H9 (cell line): ENCODE results near the gene KDM2A. TPM values are rescaled to one million over a fixed set of nuclear protein-coding genes. Genes with fewer than 3 reads are reported as not detected.

Experiments used
- DNase-seq: peaks from one replicate; pipeline ENCODE4 v3.0.0-alpha.2; 2017
- H2AFZ ChIP-seq: one replicate; pipeline ENCODE4 v1.6.1; 2013; ENCODE audit warnings: mild to moderate bottlenecking, low read length, control low read depth, moderate library complexity
- H2AK5ac ChIP-seq: 2 replicates; pipeline ENCODE4 v1.6.1; 2013; ENCODE audit warnings: low read length, control low read depth, mixed read lengths; ENCODE audit not compliant: insufficient read length
- H2BK120ac ChIP-seq: one replicate; pipeline ENCODE4 v1.6.1; 2013; ENCODE audit warnings: low read depth, mild to moderate bottlenecking, low read length, control low read depth, inconsistent platforms; ENCODE audit not compliant: poor library complexity, severe bottlenecking
- H2BK12ac ChIP-seq: 2 replicates; pipeline ENCODE4 v1.6.1; 2013; ENCODE audit warnings: low read length, control low read depth, mixed read lengths, low read depth; ENCODE audit not compliant: insufficient read length
- H2BK15ac ChIP-seq: 2 replicates; pipeline ENCODE4 v1.6.1; 2013; ENCODE audit warnings: low read depth, low read length, control low read depth
- H2BK20ac ChIP-seq: one replicate; pipeline ENCODE4 v1.6.1; 2013; ENCODE audit warnings: low read depth, mild to moderate bottlenecking, low read length, control low read depth, inconsistent platforms; ENCODE audit not compliant: poor library complexity, severe bottlenecking
- H2BK5ac ChIP-seq: 2 replicates; pipeline ENCODE4 v1.6.1; 2013; ENCODE audit warnings: low read length, control low read depth, mixed read lengths; ENCODE audit not compliant: insufficient read length
- H3K14ac ChIP-seq: 2 replicates; pipeline ENCODE4 v1.6.1; 2013; ENCODE audit warnings: low read length, control low read depth; ENCODE audit not compliant: insufficient read depth
- H3K18ac ChIP-seq: 2 replicates; pipeline ENCODE4 v1.6.1; 2013; ENCODE audit warnings: low read depth, mild to moderate bottlenecking, mixed read lengths, low read length, control low read depth; ENCODE audit not compliant: insufficient read length
- H3K23ac ChIP-seq: 2 replicates; pipeline ENCODE4 v1.6.1; 2013; ENCODE audit warnings: low read length, control low read depth, mixed read lengths, low read depth; ENCODE audit not compliant: insufficient read length
- H3K23me2 ChIP-seq: 2 replicates; pipeline ENCODE4 v1.6.1; 2013; ENCODE audit warnings: low read depth, mild to moderate bottlenecking, mixed read lengths, low read length, control low read depth; ENCODE audit not compliant: insufficient read length, poor library complexity, severe bottlenecking
- H3K27ac ChIP-seq: 2 replicates; pipeline ENCODE4 v1.5.1; 2013; ENCODE audit warnings: low read length, control low read depth, mixed read lengths, low read depth; ENCODE audit not compliant: insufficient read length
- H3K27me3 ChIP-seq: 2 replicates; pipeline ENCODE4 v1.6.1; 2013; ENCODE audit warnings: low read length, control low read depth, inconsistent platforms; ENCODE audit not compliant: insufficient read depth
- H3K4ac ChIP-seq: 2 replicates; pipeline ENCODE4 v1.6.1; 2013; ENCODE audit warnings: low read depth, mild to moderate bottlenecking, control low read depth, inconsistent platforms, low read length, moderate library complexity
- H3K4me1 ChIP-seq: 2 replicates; pipeline ENCODE4 v1.6.1; 2013; ENCODE audit warnings: low read length, control low read depth, inconsistent platforms; ENCODE audit not compliant: insufficient read depth
- H3K4me2 ChIP-seq: 2 replicates; pipeline ENCODE4 v1.6.1; 2013; ENCODE audit warnings: low read length, control low read depth, mixed read lengths; ENCODE audit not compliant: insufficient read length, insufficient read depth
- H3K56ac ChIP-seq: 2 replicates; pipeline ENCODE4 v1.6.1; 2013; ENCODE audit warnings: low read depth, mild to moderate bottlenecking, mixed read lengths, low read length, control low read depth; ENCODE audit not compliant: insufficient read length
- H3K79me1 ChIP-seq: 2 replicates; pipeline ENCODE4 v1.6.1; 2013; ENCODE audit warnings: low read depth, mild to moderate bottlenecking, moderate library complexity, low read length, control low read depth, inconsistent platforms; ENCODE audit not compliant: insufficient read depth, poor library complexity, severe bottlenecking
- H3K79me2 ChIP-seq: 2 replicates; pipeline ENCODE4 v1.6.1; 2013; ENCODE audit warnings: low read length, control low read depth, inconsistent platforms; ENCODE audit not compliant: insufficient read depth
- H3K9ac ChIP-seq: 2 replicates; pipeline ENCODE4 v1.6.1; 2013; ENCODE audit warnings: low read length, control low read depth, mixed read lengths; ENCODE audit not compliant: insufficient read length; ENCODE audit errors: extremely low read depth
- H3K9me3 ChIP-seq: one replicate; pipeline ENCODE4 v1.6.1; 2013; ENCODE audit warnings: low read depth, low read length, inconsistent platforms; ENCODE audit not compliant: control insufficient read depth
- H3T11ph ChIP-seq: one replicate; pipeline ENCODE4 v1.6.1; 2013; ENCODE audit warnings: mild to moderate bottlenecking, low read length, control low read depth, inconsistent platforms
- H4K20me1 ChIP-seq: one replicate; pipeline ENCODE4 v1.6.1; 2013; ENCODE audit not compliant: control insufficient read depth, insufficient read length, insufficient read depth
- H4K5ac ChIP-seq: 2 replicates; pipeline ENCODE4 v1.6.1; 2013; ENCODE audit warnings: low read depth, mild to moderate bottlenecking, mixed read lengths, low read length, control low read depth; ENCODE audit not compliant: insufficient read length
- H4K8ac ChIP-seq: replicated peaks from 2 replicates; pipeline ENCODE4 v1.6.1; 2013; ENCODE audit warnings: low read length, control low read depth, mixed read lengths, low read depth; ENCODE audit not compliant: insufficient read length
- H4K91ac ChIP-seq: 2 replicates; pipeline ENCODE4 v1.6.1; 2013; ENCODE audit warnings: low read depth, mild to moderate bottlenecking, moderate library complexity, mixed read lengths, low read length, control low read depth; ENCODE audit not compliant: insufficient read length
- H3K27ac Mint-ChIP-seq, 3 experiments: 2 replicates in 2 of 3; 3 replicates in 1 of 3; pipeline ENCODE4 v1.8.0; 2020 to 2021; ENCODE audit warnings: mixed read lengths in 3 of 3, mild to moderate bottlenecking in 1 of 3, moderate library complexity in 1 of 3
- H3K27me3 Mint-ChIP-seq: 2 replicates; pipeline ENCODE4 v1.8.0; 2021; ENCODE audit warnings: low read depth, mild to moderate bottlenecking, moderate library complexity, mixed read lengths
- H3K36me3 Mint-ChIP-seq, 3 experiments: 2 replicates in 2 of 3; 3 replicates in 1 of 3; pipeline ENCODE4 v1.8.0; 2020 to 2021; ENCODE audit warnings: low read depth in 3 of 3, mixed read lengths in 3 of 3; ENCODE audit not compliant: insufficient read depth in 1 of 3
- H3K4me1 Mint-ChIP-seq, 2 experiments: 2 replicates each; pipeline ENCODE4 v1.8.0; 2020; ENCODE audit warnings: mixed read lengths in 2 of 2
- H3K4me3 Mint-ChIP-seq, 2 experiments: 2 replicates in 1 of 2; 3 replicates in 1 of 2; pipeline ENCODE4 v1.8.0; 2020 to 2021; ENCODE audit warnings: mild to moderate bottlenecking in 2 of 2, mixed read lengths in 2 of 2, moderate library complexity in 1 of 2
- H3K9me3 Mint-ChIP-seq, 2 experiments: 2 replicates in 1 of 2; 3 replicates in 1 of 2; pipeline ENCODE4 v1.8.0; 2020; ENCODE audit warnings: mild to moderate bottlenecking in 2 of 2, mixed read lengths in 2 of 2, moderate library complexity in 1 of 2
- CTCF ChIP-seq: fragments of 200-600 bp; sonication (generic); conservative IDR thresholded peaks from 3 replicates; pipeline ENCODE4 v1.8.0; 2021; ENCODE audit warnings: antibody characterized with exemption, mild to moderate bottlenecking
- WGBS: extraction: QIAGEN DNeasy Blood & Tissue Kit; methylation state at CpG from one replicate; pipeline ENCODE4 v1.1.7; 2013; ENCODE audit warnings: missing lambda C conversion rate, low lambda C conversion rate, mixed read lengths; ENCODE audit not compliant: insufficient read length; ENCODE audit errors: extremely low coverage; 5-methylcytosine and 5-hydroxymethylcytosine counted together
- total RNA-seq: library from RNA; stranded (reverse); gene quantifications from 2 replicates; pipeline ENCODE4 v1.2.1, GENCODE V29; 2021

KDM2A gene
- total RNA-seq, 1 experiment from 2014 or later = 85.9 TPM

GRCh38 chr11:67098799-67099429 lies 20.1 kb upstream of the KDM2A start:
- Histone ChIP-seq H3K4me1 (no peaks in the 10 kb centered on the region; the same call in 1 of the 2 replicates), H3K56ac (no peak overlapping the region), H3K27me3 (no peaks in the 10 kb centered on the region), H3K79me2 (no peaks in the 10 kb centered on the region), H4K20me1 (no peaks in the 10 kb centered on the region), H2BK15ac (no peak overlapping the region), H2AK5ac (no peak overlapping the region), H4K91ac (no peak overlapping the region), H3K23ac (no peak overlapping the region), H3K4ac (no peak overlapping the region), H2BK120ac (no peak overlapping the region), H3K27ac (no peak overlapping the region), H3K4me2 (no peak overlapping the region), H3K14ac (no peak overlapping the region), H3K9me3 (no peaks in the 10 kb centered on the region), H4K5ac (no peak overlapping the region), H3K18ac (no peak overlapping the region), H2AFZ (no peak overlapping the region), H3K23me2 (no peaks in the 10 kb centered on the region), H2BK20ac (no peak overlapping the region), H3T11ph (no peak overlapping the region), H3K79me1 (no peaks in the 10 kb centered on the region), H4K8ac (no peak overlapping the region), H2BK5ac (no peak overlapping the region), H2BK12ac (no peak overlapping the region), H3K9ac (no peak overlapping the region)
- peaks cover 18 to 26% of the 10 kb centered on the region in 2 experiments for H3K4me1 Mint-ChIP-seq
- H3K36me3 Mint-ChIP-seq = no peaks in the 10 kb centered on the region; a peak in 1 of 7 replicates
- H3K9me3 Mint-ChIP-seq = no peaks in the 10 kb centered on the region; a peak in 1 of 5 replicates
- DNase-seq = no peak
- WGBS = no CpG with 5 or more reads among the region's 6 CpGs
- no peaks in the 10 kb centered on the region for H3K27me3 Mint-ChIP-seq
- no peak overlapping the region; a peak in 1 of 5 replicates for H3K4me3 Mint-ChIP-seq
- no peak overlapping the region for H3K27ac Mint-ChIP-seq
- no peak for TF ChIP-seq CTCF
